Gastrocnemius medialis (tissue), 4 donors: ENCODE measurements around the gene CST6. TPM values are rescaled to one million over a fixed set of nuclear protein-coding genes. Genes with fewer than 3 reads are reported as not detected.
A peak's percentile ranks its signal among the peaks of the same experiment; 100 is the strongest.

Experiments
- ATAC-seq, 2 donors: fragments of 150-250 bp; one replicate each; pipeline ENCODE4 v1.9.1; 2016
- DNase-seq, 2 donors: peaks; one replicate each; pipeline ENCODE4 v3.0.0-alpha.2; 2019
- H3K27ac ChIP-seq, 4 donors: fragments of 200-600 bp; sonication (generic); 1 replicate in 1 of 4; 2 replicates in 3 of 4; pipeline ENCODE4 v1.5.1; 2016 to 2018; ENCODE audit warnings: mild to moderate bottlenecking in 2 of 4, moderate library complexity in 1 of 4
- H3K27me3 ChIP-seq, 3 donors: fragments of 200-600 bp; sonication (generic) in 2 of 3; 1 replicate in 1 of 3; 2 replicates in 2 of 3; pipeline versions ENCODE4 v1.5.1 to v1.6.0; 2016 to 2019; ENCODE audit warnings: mild to moderate bottlenecking in 1 of 3, moderate library complexity in 1 of 3
- H3K36me3 ChIP-seq, 2 donors: fragments of 200-600 bp; sonication (generic) in 1 of 2; one replicate each; pipeline ENCODE4 v1.5.1; 2017 to 2018
- H3K4me1 ChIP-seq, 2 donors: fragments of 200-600 bp; sonication (generic) in 1 of 2; one replicate each; pipeline ENCODE4 v1.5.1; 2016 to 2017; ENCODE audit warnings: mild to moderate bottlenecking in 2 of 2
- H3K4me3 ChIP-seq, 4 donors: fragments of 200-600 bp; sonication (generic) in 3 of 4; 1 replicate in 1 of 4; 2 replicates in 3 of 4; pipeline ENCODE4 v1.5.1; 2016 to 2019; ENCODE audit warnings: mild to moderate bottlenecking in 2 of 4
- H3K9me3 ChIP-seq, 3 donors: fragments of 200-600 bp; sonication (generic) in 2 of 3; 1 replicate in 1 of 3; 2 replicates in 2 of 3; pipeline ENCODE4 v1.5.1; 2016 to 2019
- POLR2A ChIP-seq, 2 donors: fragments of 450-650 bp; IDR thresholded peaks; one replicate each; pipeline ENCODE4 v1.6.1; 2017; ENCODE audit warnings: antibody characterized with exemption in 2 of 2, mild to moderate bottlenecking in 2 of 2, moderate library complexity in 2 of 2
- in situ Hi-C, 4 donors: fragments of 200-750 bp; cut with MboI; loops; one replicate each; pipeline versions ENCODE4 v1.15.0 to v1.8.0; 2017; ENCODE audit warnings: low sequenced_read_pairs in 4 of 4
- intact Hi-C: fragments of 100-400 bp; cut with DNase I; formaldehyde crosslinking; loops from one replicate; pipeline ENCODE4 v1.15.1; 2023; ENCODE audit warnings: low total_unique reads
- total RNA-seq, 4 donors: library from RNA; depleted of rRNA; stranded (reverse); fragments of >200 nt; gene quantifications; one replicate each; pipeline versions ENCODE4 v1.1.0 to v1.2.3, GENCODE V29; 2016
- TF ChIP-seq, protein P1 (sequence below), 5 experiments: fragments of 450-650 bp in 3 of 5; fragments of 200-600 bp in 2 of 5; sonication (generic) in 2 of 5; IDR thresholded peaks in 4 of 5; conservative IDR thresholded peaks in 1 of 5; 1 replicate in 4 of 5; 2 replicates in 1 of 5; pipeline ENCODE4 v1.5.1; 2016 to 2019; ENCODE audit warnings: antibody characterized with exemption in 5 of 5, mild to moderate bottlenecking in 3 of 5, moderate library complexity in 3 of 5

The CST6 gene
- total RNA-seq, 4 donors from 2014 or later = 0.71 to 6.0 (median 3.1) TPM; not detected in 1

DNA sequence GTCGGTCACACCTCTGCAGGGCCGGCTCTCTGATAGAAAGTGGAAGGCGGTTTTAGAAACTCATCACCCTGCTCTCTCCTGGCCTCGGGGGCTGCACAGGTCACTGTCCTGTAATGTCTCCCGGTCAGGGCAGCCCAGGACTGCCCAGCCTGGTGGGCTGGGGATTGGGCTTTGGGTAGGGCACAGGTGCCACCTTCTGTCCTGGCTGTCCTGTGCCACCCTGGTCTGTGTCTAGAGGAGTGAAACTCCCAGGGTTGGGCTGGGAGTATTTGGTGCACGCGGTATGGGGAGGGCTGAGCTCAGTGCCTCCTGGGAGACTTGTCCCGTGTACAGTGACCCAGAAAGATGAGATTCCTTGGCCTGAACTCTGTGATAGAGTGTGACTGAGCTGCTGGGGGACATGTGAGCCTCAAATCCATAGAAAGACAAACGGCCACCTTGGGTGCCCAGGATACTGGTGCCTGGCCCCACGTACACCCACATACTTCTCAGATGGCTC lies 32.5 kb upstream of the CST6 start:
- DNase-seq (peak in 1 of 2 donors; percentile 17), ATAC-seq (peak in 1 of 2 donors; percentile 68)
- no peak overlapping the region for H3K4me3 ChIP-seq
- TF ChIP-seq POLR2A (IDR thresholded peaks at IDR 0.05) = no peak
- H3K36me3 ChIP-seq = peaks cover 0 to 46% of the 10 kb centered on the region in 2 donors
- no peaks in the 10 kb centered on the region for H3K27me3 ChIP-seq
- intact Hi-C loops = no loop called here
- peak overlapping the region in 2 of 4 donors; percentile 9 to 26 for H3K27ac ChIP-seq
- in situ Hi-C loops = loop anchor here in 2 of 4 donors (25.0 kb wide), 1 partner anchor 267 kb away; the partner anchor contains the start of genes KAT5 (in 2 of the 2) and RNASEH2C (in 2 of the 2)
- H3K9me3 ChIP-seq = no peaks in the 10 kb centered on the region
- H3K4me1 ChIP-seq = no peaks in the 10 kb centered on the region

DNA sequence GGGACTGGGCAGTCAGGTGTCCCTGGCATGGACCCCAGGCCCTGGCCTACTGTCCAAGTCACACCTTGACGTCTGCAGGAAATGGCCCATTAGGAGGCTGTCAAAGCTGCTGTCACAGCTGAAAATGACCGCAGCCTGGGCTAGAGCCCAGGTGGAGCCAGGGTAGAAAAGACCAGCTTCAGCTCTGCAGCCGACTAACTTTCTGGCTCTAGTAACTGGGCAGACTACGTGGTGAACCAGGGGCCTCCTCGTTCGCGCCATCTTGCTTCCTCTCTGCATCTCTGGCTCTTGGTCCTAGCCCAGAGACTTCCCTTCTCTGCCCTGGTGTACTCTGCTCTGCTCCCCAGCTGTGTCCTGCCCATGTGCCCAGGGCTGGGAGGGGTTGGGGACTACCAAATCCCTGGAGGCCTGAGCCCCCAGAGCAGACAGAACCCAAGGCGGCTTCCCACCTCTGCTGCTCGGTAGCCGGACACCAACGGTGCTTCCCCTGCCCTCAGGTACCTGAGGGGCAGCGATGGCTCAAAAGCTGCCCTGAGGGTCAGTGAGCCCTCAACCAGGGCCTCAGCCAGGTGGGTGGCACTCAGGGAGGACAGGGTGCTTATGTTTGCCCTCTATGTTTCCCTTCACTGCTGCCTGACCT lies 30.6 kb upstream of the CST6 start:
- peak in 1 of 2 donors; percentile 14 for ATAC-seq

DNA sequence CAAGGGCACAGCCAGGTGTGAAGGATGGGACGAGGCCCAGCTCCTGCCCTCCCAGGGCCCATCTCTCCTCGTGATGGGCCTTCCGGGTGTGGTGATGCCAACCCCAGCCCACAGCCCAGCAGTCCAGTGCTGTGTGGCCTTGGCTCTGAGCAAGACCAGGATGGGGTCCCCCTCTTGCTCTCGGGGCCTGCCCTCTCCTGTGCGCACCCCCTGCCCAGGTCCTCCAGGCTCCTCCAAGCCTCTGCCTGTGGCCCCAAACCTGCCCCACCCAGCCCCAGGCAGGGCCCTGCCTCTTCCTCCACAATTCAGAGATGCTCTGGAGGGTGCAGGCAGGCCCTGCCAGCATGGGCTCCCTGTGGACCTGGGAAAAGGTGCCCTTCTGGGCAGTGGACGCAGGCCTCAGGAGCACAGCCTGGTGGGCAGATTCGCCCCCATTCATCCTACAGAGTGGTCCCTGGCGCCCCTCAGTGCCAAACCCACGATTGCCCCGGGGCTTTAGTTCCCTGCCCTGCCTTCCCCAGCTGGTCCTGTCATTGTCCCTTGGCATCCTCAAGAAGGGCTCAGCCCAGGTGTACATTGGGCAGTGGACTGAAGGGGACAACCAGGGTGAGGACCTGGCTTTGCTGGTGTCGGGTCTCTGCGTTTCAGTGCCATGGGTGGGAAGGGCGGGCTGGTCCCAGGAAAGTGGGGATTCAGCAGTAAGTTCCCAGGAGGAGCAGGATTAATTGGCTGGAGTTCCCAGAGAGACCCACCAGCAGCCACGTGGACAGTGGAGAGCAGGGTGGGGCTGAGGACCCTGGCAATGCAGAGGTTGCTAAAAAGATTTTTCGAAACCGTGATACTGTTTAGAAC lies 29.6 kb upstream of the CST6 start:
- H3K4me1 ChIP-seq = no peaks in the 10 kb centered on the region
- in situ Hi-C loops (loop anchor here in 2 of 4 donors (10.0 to 25.0 kb wide), 2 partner anchors 97 to 270 kb away; partner anchors contain the start of genes FIBP (in 2 of the 2), KAT5 (in 2 of the 2) and RNASEH2C (in 2 of the 2)), intact Hi-C loops (loop anchor here (10.0 kb wide), 1 partner anchor 197 kb away; the partner anchor contains the start of genes AP5B1 and OVOL1)
- peaks cover 0 to 29% of the 10 kb centered on the region in 2 donors for H3K36me3 ChIP-seq
- no peak overlapping the region for H3K27ac ChIP-seq
- no peaks in the 10 kb centered on the region for H3K27me3 ChIP-seq
- no peak for ATAC-seq
- TF ChIP-seq, protein P1, sequence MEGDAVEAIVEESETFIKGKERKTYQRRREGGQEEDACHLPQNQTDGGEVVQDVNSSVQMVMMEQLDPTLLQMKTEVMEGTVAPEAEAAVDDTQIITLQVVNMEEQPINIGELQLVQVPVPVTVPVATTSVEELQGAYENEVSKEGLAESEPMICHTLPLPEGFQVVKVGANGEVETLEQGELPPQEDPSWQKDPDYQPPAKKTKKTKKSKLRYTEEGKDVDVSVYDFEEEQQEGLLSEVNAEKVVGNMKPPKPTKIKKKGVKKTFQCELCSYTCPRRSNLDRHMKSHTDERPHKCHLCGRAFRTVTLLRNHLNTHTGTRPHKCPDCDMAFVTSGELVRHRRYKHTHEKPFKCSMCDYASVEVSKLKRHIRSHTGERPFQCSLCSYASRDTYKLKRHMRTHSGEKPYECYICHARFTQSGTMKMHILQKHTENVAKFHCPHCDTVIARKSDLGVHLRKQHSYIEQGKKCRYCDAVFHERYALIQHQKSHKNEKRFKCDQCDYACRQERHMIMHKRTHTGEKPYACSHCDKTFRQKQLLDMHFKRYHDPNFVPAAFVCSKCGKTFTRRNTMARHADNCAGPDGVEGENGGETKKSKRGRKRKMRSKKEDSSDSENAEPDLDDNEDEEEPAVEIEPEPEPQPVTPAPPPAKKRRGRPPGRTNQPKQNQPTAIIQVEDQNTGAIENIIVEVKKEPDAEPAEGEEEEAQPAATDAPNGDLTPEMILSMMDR (IDR thresholded peaks at IDR 0.05 in 4 of 5, conservative IDR thresholded peaks at IDR 0.05 in 1 of 5) = no peak
- no peak for TF ChIP-seq POLR2A (IDR thresholded peaks at IDR 0.05)
- DNase-seq = no peak
- no peaks in the 10 kb centered on the region for H3K9me3 ChIP-seq
- H3K4me3 ChIP-seq = no peak overlapping the region

More for the DNA sequence above, 30.6 kb upstream of the CST6 start:
- H3K4me1 ChIP-seq = no peaks in the 10 kb centered on the region
- intact Hi-C loops = loop anchor here (10.0 kb wide), 1 partner anchor 196 kb away; the partner anchor contains the start of genes AP5B1 and OVOL1
- H3K27me3 ChIP-seq = no peaks in the 10 kb centered on the region
- H3K4me3 ChIP-seq = no peak overlapping the region
- H3K9me3 ChIP-seq = no peaks in the 10 kb centered on the region
- peaks cover 0 to 38% of the 10 kb centered on the region in 2 donors for H3K36me3 ChIP-seq
- in situ Hi-C loops = loop anchor here in 2 of 4 donors (10.0 to 25.0 kb wide), 2 partner anchors 96 to 269 kb away; partner anchors contain the start of genes FIBP (in 2 of the 2), KAT5 (in 2 of the 2) and RNASEH2C (in 2 of the 2)
- H3K27ac ChIP-seq = no peak overlapping the region
- TF ChIP-seq, protein P1 (IDR thresholded peaks at IDR 0.05 in 4 of 5, conservative IDR thresholded peaks at IDR 0.05 in 1 of 5) = no peak
- no peak for TF ChIP-seq POLR2A (IDR thresholded peaks at IDR 0.05)
- DNase-seq = peak in 1 of 2 donors; percentile 38

DNA sequence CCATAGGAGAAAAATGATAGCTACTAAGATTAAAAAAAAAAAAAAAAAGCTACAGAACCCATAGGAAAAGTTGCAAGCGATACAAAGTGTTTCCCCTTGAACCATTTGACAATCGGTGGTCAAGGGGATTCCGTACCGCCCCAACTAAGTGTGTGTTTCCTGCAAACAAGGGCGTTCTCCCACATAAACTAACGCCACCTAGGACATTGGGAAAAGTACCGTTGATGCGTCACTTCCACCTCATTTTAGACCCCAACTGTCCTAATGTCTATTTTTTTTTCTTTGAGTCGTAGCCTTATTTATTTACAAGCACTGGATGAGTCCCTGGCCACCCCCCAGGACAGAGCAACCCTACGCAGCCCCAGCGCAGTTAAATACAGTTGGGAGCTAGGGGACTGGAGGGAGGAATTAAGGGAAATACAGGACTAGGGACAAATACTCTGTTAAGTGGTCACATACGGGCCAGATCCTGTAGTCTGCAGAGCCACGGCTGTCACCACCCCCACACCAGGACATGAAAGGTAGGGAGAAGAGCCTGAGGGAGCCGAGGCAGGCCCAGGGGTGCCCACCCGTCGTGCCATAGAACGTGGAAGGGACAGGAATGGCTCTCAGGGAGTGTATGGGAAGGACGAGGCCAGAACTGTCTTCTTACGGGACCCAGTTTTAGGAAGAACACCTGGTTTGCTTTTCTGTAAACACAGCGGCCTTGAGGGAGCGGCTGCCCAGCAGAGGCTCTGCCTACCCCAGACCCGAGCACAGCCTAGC lies 28.8 kb upstream of the CST6 start:
- DNase-seq (no peak), ATAC-seq (no peak)
- in situ Hi-C loops (loop anchor here in 2 of 4 donors (10.0 to 25.0 kb wide), 2 partner anchors 98 to 271 kb away; partner anchors contain the start of genes FIBP (in 2 of the 2), KAT5 (in 2 of the 2) and RNASEH2C (in 2 of the 2)), intact Hi-C loops (loop anchor here (10.0 kb wide), 1 partner anchor 198 kb away; the partner anchor contains the start of genes AP5B1 and OVOL1)
- Histone ChIP-seq H3K9me3 (no peaks in the 10 kb centered on the region), H3K27me3 (no peaks in the 10 kb centered on the region), H3K4me3 (no peak overlapping the region), H3K4me1 (no peaks in the 10 kb centered on the region), H3K36me3 (peaks cover 0 to 21% of the 10 kb centered on the region in 2 donors), H3K27ac (no peak overlapping the region)
- TF ChIP-seq POLR2A (IDR thresholded peaks at IDR 0.05) = no peak
- TF ChIP-seq, protein P1 (IDR thresholded peaks at IDR 0.05 in 4 of 5, conservative IDR thresholded peaks at IDR 0.05 in 1 of 5) = no peak
